Mesenchymal stem cell (in vitro differentiated cells and primary cell): ENCODE results near the gene BEND7.
A peak's percentile ranks its signal among the peaks of the same experiment; 100 is the strongest.

ENCODE experiments used
- DNase-seq: peaks from one replicate; pipeline ENCODE4 v3.0.0-alpha.2; 2013
- H2AFZ ChIP-seq: one replicate; pipeline ENCODE4 v1.6.1; 2013; ENCODE audit warnings: low read depth, mild to moderate bottlenecking, control low read depth, inconsistent platforms, low read length, moderate library complexity
- H2AK5ac ChIP-seq: 2 replicates; pipeline ENCODE4 v1.6.1; 2013; ENCODE audit warnings: low read length, moderate library complexity, mild to moderate bottlenecking, inconsistent platforms; ENCODE audit not compliant: severe bottlenecking
- H2BK120ac ChIP-seq: one replicate; pipeline ENCODE4 v1.6.1; 2013; ENCODE audit warnings: low read depth, mild to moderate bottlenecking, inconsistent platforms, low read length, moderate library complexity
- H2BK12ac ChIP-seq, 2 experiments: one replicate each; pipeline ENCODE4 v1.6.1; 2013; ENCODE audit warnings: inconsistent platforms in 2 of 2, low read length in 2 of 2, mild to moderate bottlenecking in 2 of 2, moderate library complexity in 2 of 2, control low read depth in 1 of 2
- H2BK15ac ChIP-seq: one replicate; pipeline ENCODE4 v1.6.1; 2013; ENCODE audit warnings: mild to moderate bottlenecking, low read depth, inconsistent platforms; ENCODE audit not compliant: poor library complexity, severe bottlenecking
- H2BK5ac ChIP-seq: 2 replicates; pipeline ENCODE4 v1.6.1; 2013; ENCODE audit warnings: low read depth, mild to moderate bottlenecking, low read length, control low read depth, inconsistent platforms; ENCODE audit not compliant: poor library complexity, severe bottlenecking
- H3K14ac ChIP-seq, 2 experiments: one replicate each; pipeline ENCODE4 v1.6.1; 2013; ENCODE audit warnings: inconsistent platforms in 2 of 2, low read length in 2 of 2, control low read depth in 1 of 2, mild to moderate bottlenecking in 1 of 2, moderate library complexity in 1 of 2
- H3K18ac ChIP-seq, 2 experiments: one replicate each; pipeline ENCODE4 v1.6.1; 2013; ENCODE audit warnings: inconsistent platforms in 2 of 2, low read length in 2 of 2, control low read depth in 1 of 2, low read depth in 1 of 2, mild to moderate bottlenecking in 1 of 2
- H3K23ac ChIP-seq, 2 experiments: one replicate each; pipeline ENCODE4 v1.6.1; 2013; ENCODE audit warnings: inconsistent platforms in 2 of 2, low read length in 2 of 2, mild to moderate bottlenecking in 2 of 2, moderate library complexity in 2 of 2, control low read depth in 1 of 2
- H3K27ac ChIP-seq: 2 replicates; pipeline ENCODE4 v1.5.1; 2013; ENCODE audit warnings: mild to moderate bottlenecking, moderate library complexity, low read length, control low read depth, inconsistent platforms; ENCODE audit not compliant: poor library complexity, severe bottlenecking
- H3K27me3 ChIP-seq, 2 experiments: 2 replicates each; pipeline versions ENCODE4 v1.6.1 to v1.7.0; 2013; ENCODE audit warnings: low read length in 2 of 2, mild to moderate bottlenecking in 2 of 2, moderate library complexity in 2 of 2, control low read depth in 1 of 2, inconsistent platforms in 1 of 2; ENCODE audit not compliant: control insufficient read depth in 1 of 2, insufficient read depth in 1 of 2
- H3K36me3 ChIP-seq, 2 experiments: 2 replicates each; pipeline versions ENCODE4 v1.6.1 to v1.7.0; 2013; ENCODE audit warnings: low read length in 2 of 2, control low read depth in 1 of 2, inconsistent platforms in 1 of 2, low read depth in 1 of 2, mild to moderate bottlenecking in 1 of 2; ENCODE audit not compliant: insufficient read depth in 2 of 2, control insufficient read depth in 1 of 2
- H3K4ac ChIP-seq, 2 experiments: one replicate each; pipeline ENCODE4 v1.6.1; 2013; ENCODE audit warnings: inconsistent platforms in 2 of 2, low read length in 2 of 2, mild to moderate bottlenecking in 2 of 2, moderate library complexity in 2 of 2, control low read depth in 1 of 2, low read depth in 1 of 2
- H3K4me1 ChIP-seq: 2 replicates; pipeline ENCODE4 v1.6.1; 2013; ENCODE audit warnings: low read depth, low read length, control low read depth; ENCODE audit not compliant: control insufficient read depth, insufficient read depth
- H3K4me2 ChIP-seq: 2 replicates; pipeline ENCODE4 v1.6.1; 2013; ENCODE audit warnings: low read length, mild to moderate bottlenecking, inconsistent platforms; ENCODE audit not compliant: poor library complexity, severe bottlenecking
- H3K4me3 ChIP-seq, 2 experiments: 2 replicates each; pipeline versions ENCODE4 v1.5.1 to v1.7.0; 2013; ENCODE audit warnings: low read length in 2 of 2, mild to moderate bottlenecking in 2 of 2, control low read depth in 1 of 2, low read depth in 1 of 2; ENCODE audit not compliant: insufficient read depth in 1 of 2
- H3K79me1 ChIP-seq: replicated peaks from 2 replicates; pipeline ENCODE4 v1.6.1; 2013; ENCODE audit warnings: mild to moderate bottlenecking, control low read depth, low read length, inconsistent platforms; ENCODE audit not compliant: poor library complexity, severe bottlenecking
- H3K9ac ChIP-seq: 2 replicates; pipeline ENCODE4 v1.7.0; 2013; ENCODE audit warnings: mild to moderate bottlenecking, low read length, moderate library complexity
- H3K9me3 ChIP-seq: 2 replicates; pipeline ENCODE4 v1.7.0; 2013; ENCODE audit warnings: mild to moderate bottlenecking, low read length; ENCODE audit not compliant: control insufficient read depth
- H4K8ac ChIP-seq: one replicate; pipeline ENCODE4 v1.6.1; 2013; ENCODE audit warnings: inconsistent platforms, mild to moderate bottlenecking, low read length, moderate library complexity
- H4K91ac ChIP-seq: one replicate; pipeline ENCODE4 v1.6.1; 2013; ENCODE audit warnings: mild to moderate bottlenecking, low read length, inconsistent platforms
- WGBS: methylation state at CpG from one replicate; pipeline ENCODE4 v1.1.7; 2013; ENCODE audit warnings: mixed read lengths; 5-methylcytosine and 5-hydroxymethylcytosine counted together

Gene BEND7

DNA sequence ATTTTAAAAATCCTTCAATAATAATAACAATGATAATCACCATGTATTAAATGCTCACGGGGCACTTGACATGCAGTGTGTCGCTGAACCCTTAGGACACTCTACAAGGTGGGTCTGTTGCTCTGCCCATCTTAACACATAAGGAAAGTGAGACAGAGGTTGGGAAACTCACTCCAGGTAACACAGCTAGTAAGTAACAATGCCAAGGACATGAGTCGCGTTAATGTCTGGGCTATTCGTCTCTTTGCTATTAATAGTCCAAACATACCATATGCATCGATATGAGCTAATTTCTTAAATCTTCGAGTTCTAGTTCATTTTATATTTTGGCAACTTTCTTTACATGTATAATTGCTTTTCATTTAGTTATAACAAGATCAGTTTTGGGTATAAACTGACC, 79.5 kb downstream of the BEND7 start:
- no peak overlapping the region for H3K23ac ChIP-seq
- no peak overlapping the region for H3K4me3 ChIP-seq
- no peaks in the 10 kb centered on the region for H3K9me3 ChIP-seq
- no peak overlapping the region for H3K14ac ChIP-seq
- no peak overlapping the region for H2BK12ac ChIP-seq
- no peak overlapping the region for H4K91ac ChIP-seq
- H3K27me3 ChIP-seq: no peaks in the 10 kb centered on the region
- no peak overlapping the region for H2BK15ac ChIP-seq
- no peak overlapping the region for H3K9ac ChIP-seq
- H2BK5ac ChIP-seq: no peak overlapping the region
- WGBS: 98% methylated on average over 4 of the region's 7 CpGs
- no peak overlapping the region for H3K4ac ChIP-seq
- H2AK5ac ChIP-seq: no peak overlapping the region
- peaks cover 7 to 9% of the 10 kb centered on the region in 2 experiments for H3K36me3 ChIP-seq
- H2AFZ ChIP-seq: no peak overlapping the region
- no peak overlapping the region for H3K4me2 ChIP-seq
- no peak overlapping the region for H4K8ac ChIP-seq
- no peak overlapping the region for H3K27ac ChIP-seq
- DNase-seq: no peak
- no peaks in the 10 kb centered on the region for H3K79me1 ChIP-seq
- H3K18ac ChIP-seq: no peak overlapping the region
- H2BK120ac ChIP-seq: no peak overlapping the region
- no peaks in the 10 kb centered on the region for H3K4me1 ChIP-seq

- Histone ChIP-seq H3K9me3 (no peaks in the 10 kb centered on the region), H2BK15ac (no peak overlapping the region), H3K4me3 (no peak overlapping the region), H3K4ac (no peak overlapping the region), H4K8ac (peak overlapping the region; percentile 12), H2AK5ac (no peak overlapping the region), H3K4me2 (no peak overlapping the region), H3K27me3 (no peaks in the 10 kb centered on the region), H3K14ac (no peak overlapping the region), H2BK5ac (no peak overlapping the region), H2AFZ (no peak overlapping the region), H3K36me3 (peaks cover 7 to 9% of the 10 kb centered on the region in 2 experiments), H2BK12ac (no peak overlapping the region), H3K27ac (no peak overlapping the region), H3K79me1 (no peaks in the 10 kb centered on the region), H3K4me1 (no peaks in the 10 kb centered on the region), H3K18ac (no peak overlapping the region), H2BK120ac (no peak overlapping the region), H3K23ac (no peak overlapping the region), H4K91ac (no peak overlapping the region), H3K9ac (peak overlapping the region; percentile 80)
- 93% methylated on average over 7 of the region's 8 CpGs for WGBS
- no peak for DNase-seq
Measured at GRCh38 chr10:13448216-13448615, 80.6 kb downstream of the BEND7 start.

GRCh38 chr10:13445656-13446400, 83.0 kb downstream of the BEND7 start:
- H2BK5ac ChIP-seq: no peak overlapping the region
- no peak overlapping the region for H2BK15ac ChIP-seq
- H4K91ac ChIP-seq: no peak overlapping the region
- H2BK12ac ChIP-seq: no peak overlapping the region
- H4K8ac ChIP-seq: no peak overlapping the region
- H3K4ac ChIP-seq: no peak overlapping the region
- WGBS: 96% methylated on average over 6 of the region's 8 CpGs
- no peak overlapping the region for H3K4me2 ChIP-seq
- no peak for DNase-seq
- H2AFZ ChIP-seq: no peak overlapping the region
- H3K27me3 ChIP-seq: peaks cover 8 to 11% of the 10 kb centered on the region in 2 experiments
- H3K79me1 ChIP-seq: no peaks in the 10 kb centered on the region
- no peaks in the 10 kb centered on the region for H3K9me3 ChIP-seq
- H3K4me3 ChIP-seq: no peak overlapping the region
- no peak overlapping the region for H3K14ac ChIP-seq
- H3K4me1 ChIP-seq: no peaks in the 10 kb centered on the region
- no peak overlapping the region for H3K23ac ChIP-seq
- H2AK5ac ChIP-seq: no peak overlapping the region
- H3K27ac ChIP-seq: no peak overlapping the region
- H3K9ac ChIP-seq: no peak overlapping the region
- no peak overlapping the region for H3K18ac ChIP-seq
- peaks cover 7 to 9% of the 10 kb centered on the region in 2 experiments for H3K36me3 ChIP-seq
- no peak overlapping the region for H2BK120ac ChIP-seq

GRCh38 chr10:13441476-13441875, 87.3 kb downstream of the BEND7 start:
- no peaks in the 10 kb centered on the region for H3K79me1 ChIP-seq
- peaks cover 34 to 50% of the 10 kb centered on the region in 2 experiments for H3K27me3 ChIP-seq
- no peak overlapping the region for H2BK12ac ChIP-seq
- peaks cover 10% of the 10 kb centered on the region for H3K4me1 ChIP-seq
- H3K23ac ChIP-seq: no peak overlapping the region
- no peak overlapping the region for H3K4me2 ChIP-seq
- no peak overlapping the region for H3K18ac ChIP-seq
- no peak overlapping the region for H2BK120ac ChIP-seq
- H2AFZ ChIP-seq: no peak overlapping the region
- no peak overlapping the region for H4K8ac ChIP-seq
- no peak overlapping the region for H2BK5ac ChIP-seq
- no peaks in the 10 kb centered on the region for H3K9me3 ChIP-seq
- H4K91ac ChIP-seq: no peak overlapping the region
- no peak for DNase-seq
- no peak overlapping the region for H2AK5ac ChIP-seq
- no peak overlapping the region for H3K4ac ChIP-seq
- WGBS: 78% methylated on average over 6 of the region's 7 CpGs
- H3K9ac ChIP-seq: no peak overlapping the region
- H3K27ac ChIP-seq: no peak overlapping the region
- H3K14ac ChIP-seq: no peak overlapping the region
- H3K36me3 ChIP-seq: peaks cover 2 to 6% of the 10 kb centered on the region in 2 experiments
- no peak overlapping the region for H3K4me3 ChIP-seq
- H2BK15ac ChIP-seq: no peak overlapping the region
